DND-41 (cell line): Measurements from ENCODE around the gene PRMT5.

ENCODE experiments used
- ATAC-seq: fragments of 200-7000 bp; cut with Tn5 transposase; 3 replicates; pipeline ENCODE4 v1.9.1; 2021; ENCODE audit warnings: low read depth; ENCODE audit not compliant: insufficient read depth
- DNase-seq: peaks from one replicate; pipeline ENCODE4 v3.0.0-alpha.2; 2020
- H2AFZ ChIP-seq: 2 replicates; pipeline ENCODE4 v1.6.0; 2012; ENCODE audit warnings: low read depth, low read length
- H3K27ac ChIP-seq: 2 replicates; pipeline ENCODE4 v1.5.1; 2012; ENCODE audit warnings: low read length, inconsistent platforms
- H3K27me3 ChIP-seq: fragments of 200-600 bp; sonication (generic); 2 replicates; pipeline ENCODE4 v1.6.0; 2012; ENCODE audit warnings: low read length, mild to moderate bottlenecking, inconsistent platforms; ENCODE audit not compliant: insufficient read depth, poor library complexity
- H3K36me3 ChIP-seq: 2 replicates; pipeline ENCODE4 v1.5.1; 2012; ENCODE audit warnings: low read length, inconsistent platforms; ENCODE audit not compliant: insufficient read depth
- H3K4me1 ChIP-seq: 2 replicates; pipeline ENCODE4 v1.5.1; 2012; ENCODE audit warnings: mild to moderate bottlenecking, low read length; ENCODE audit not compliant: insufficient read depth
- H3K4me2 ChIP-seq: 2 replicates; pipeline ENCODE4 v1.6.0; 2012; ENCODE audit warnings: mild to moderate bottlenecking, moderate library complexity, low read length, inconsistent platforms; ENCODE audit not compliant: insufficient read depth
- H3K4me3 ChIP-seq, 2 experiments: fragments of 200-600 bp in 1 of 2; shearing (Covaris generic) in 1 of 2; 2 replicates each; pipeline ENCODE4 v1.5.1; 2012 to 2016; ENCODE audit warnings: inconsistent platforms in 2 of 2, low read length in 2 of 2, mild to moderate bottlenecking in 2 of 2, low read depth in 1 of 2, moderate library complexity in 1 of 2
- H3K79me2 ChIP-seq: 2 replicates; pipeline ENCODE4 v1.6.0; 2012; ENCODE audit warnings: low read length, inconsistent platforms; ENCODE audit not compliant: insufficient read depth
- H3K9ac ChIP-seq: 2 replicates; pipeline ENCODE4 v1.6.0; 2012; ENCODE audit warnings: low read depth, mild to moderate bottlenecking, inconsistent platforms, low read length, moderate library complexity
- H3K9me3 ChIP-seq: 2 replicates; pipeline ENCODE4 v1.5.1; 2012; ENCODE audit warnings: low read length, moderate library complexity, mild to moderate bottlenecking, inconsistent platforms; ENCODE audit not compliant: insufficient read depth, severe bottlenecking
- H4K20me1 ChIP-seq: 2 replicates; pipeline ENCODE4 v1.6.0; 2012; ENCODE audit warnings: low read length; ENCODE audit not compliant: insufficient read depth
- EZH2 ChIP-seq: IDR thresholded peaks from 3 replicates; pipeline ENCODE4 v1.6.1; 2012; ENCODE audit warnings: borderline replicate concordance, low read depth, mild to moderate bottlenecking, moderate library complexity, low read length, inconsistent platforms; ENCODE audit not compliant: severe bottlenecking
- TF ChIP-seq, protein P1 (sequence below): IDR thresholded peaks from 2 replicates; pipeline ENCODE4 v1.5.1; 2012; ENCODE audit warnings: borderline replicate concordance, low read length, moderate library complexity, mild to moderate bottlenecking; ENCODE audit not compliant: poor library complexity, severe bottlenecking; ENCODE audit errors: extremely low read depth

Gene PRMT5

GRCh38 chr14:22898302-22899090 lies 30.7 kb downstream of the PRMT5 start:
- no peaks in the 10 kb centered on the region for H3K4me1 ChIP-seq
- no peak overlapping the region for H3K9ac ChIP-seq
- TF ChIP-seq, protein P1, sequence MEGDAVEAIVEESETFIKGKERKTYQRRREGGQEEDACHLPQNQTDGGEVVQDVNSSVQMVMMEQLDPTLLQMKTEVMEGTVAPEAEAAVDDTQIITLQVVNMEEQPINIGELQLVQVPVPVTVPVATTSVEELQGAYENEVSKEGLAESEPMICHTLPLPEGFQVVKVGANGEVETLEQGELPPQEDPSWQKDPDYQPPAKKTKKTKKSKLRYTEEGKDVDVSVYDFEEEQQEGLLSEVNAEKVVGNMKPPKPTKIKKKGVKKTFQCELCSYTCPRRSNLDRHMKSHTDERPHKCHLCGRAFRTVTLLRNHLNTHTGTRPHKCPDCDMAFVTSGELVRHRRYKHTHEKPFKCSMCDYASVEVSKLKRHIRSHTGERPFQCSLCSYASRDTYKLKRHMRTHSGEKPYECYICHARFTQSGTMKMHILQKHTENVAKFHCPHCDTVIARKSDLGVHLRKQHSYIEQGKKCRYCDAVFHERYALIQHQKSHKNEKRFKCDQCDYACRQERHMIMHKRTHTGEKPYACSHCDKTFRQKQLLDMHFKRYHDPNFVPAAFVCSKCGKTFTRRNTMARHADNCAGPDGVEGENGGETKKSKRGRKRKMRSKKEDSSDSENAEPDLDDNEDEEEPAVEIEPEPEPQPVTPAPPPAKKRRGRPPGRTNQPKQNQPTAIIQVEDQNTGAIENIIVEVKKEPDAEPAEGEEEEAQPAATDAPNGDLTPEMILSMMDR = no peak
- no peak for TF ChIP-seq EZH2
- no peak overlapping the region for H3K4me3 ChIP-seq
- no peaks in the 10 kb centered on the region for H3K79me2 ChIP-seq
- H2AFZ ChIP-seq = no peak overlapping the region
- no peaks in the 10 kb centered on the region for H3K9me3 ChIP-seq
- DNase-seq = no peak
- no peak overlapping the region for H3K4me2 ChIP-seq
- ATAC-seq = no peak
- peaks cover 9% of the 10 kb centered on the region; the same call in 1 of the 2 replicates for H4K20me1 ChIP-seq
- no peaks in the 10 kb centered on the region for H3K27me3 ChIP-seq
- H3K36me3 ChIP-seq = peaks cover 46% of the 10 kb centered on the region
- no peak overlapping the region for H3K27ac ChIP-seq

DNA sequence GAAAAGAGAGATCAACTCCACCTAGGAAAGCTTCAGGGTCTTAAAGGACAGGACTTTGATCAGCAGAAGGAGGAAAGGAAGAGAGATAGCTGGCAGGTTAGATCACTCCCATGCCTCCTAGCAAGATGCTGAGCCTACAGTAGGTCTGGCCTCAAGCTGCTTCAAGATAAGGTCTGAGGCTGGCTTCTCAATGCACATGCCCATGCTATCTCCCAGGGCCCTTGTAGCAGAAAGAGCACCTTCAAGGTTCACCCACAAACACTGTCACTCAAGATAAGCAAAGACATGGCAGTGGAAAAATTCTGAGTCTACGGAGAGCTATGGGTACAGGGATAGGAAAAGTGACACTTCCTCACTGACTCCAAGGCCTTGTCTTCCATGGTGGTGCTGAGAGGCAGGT lies 31.8 kb downstream of the PRMT5 start:
- H3K27me3 ChIP-seq = no peaks in the 10 kb centered on the region
- H3K9ac ChIP-seq = no peak overlapping the region
- no peak overlapping the region for H2AFZ ChIP-seq
- ATAC-seq (no peak), DNase-seq (no peak)
- no peaks in the 10 kb centered on the region for H3K9me3 ChIP-seq
- H3K4me1 ChIP-seq = no peaks in the 10 kb centered on the region
- peaks cover 35% of the 10 kb centered on the region for H3K36me3 ChIP-seq
- TF ChIP-seq EZH2 = no peak
- TF ChIP-seq, protein P1 = no peak
- H3K4me2 ChIP-seq = no peak overlapping the region
- no peaks in the 10 kb centered on the region for H3K79me2 ChIP-seq
- no peak overlapping the region for H3K27ac ChIP-seq
- no peak overlapping the region for H3K4me3 ChIP-seq
- H4K20me1 ChIP-seq = peaks cover 9% of the 10 kb centered on the region; the same call in 1 of the 2 replicates

DNA sequence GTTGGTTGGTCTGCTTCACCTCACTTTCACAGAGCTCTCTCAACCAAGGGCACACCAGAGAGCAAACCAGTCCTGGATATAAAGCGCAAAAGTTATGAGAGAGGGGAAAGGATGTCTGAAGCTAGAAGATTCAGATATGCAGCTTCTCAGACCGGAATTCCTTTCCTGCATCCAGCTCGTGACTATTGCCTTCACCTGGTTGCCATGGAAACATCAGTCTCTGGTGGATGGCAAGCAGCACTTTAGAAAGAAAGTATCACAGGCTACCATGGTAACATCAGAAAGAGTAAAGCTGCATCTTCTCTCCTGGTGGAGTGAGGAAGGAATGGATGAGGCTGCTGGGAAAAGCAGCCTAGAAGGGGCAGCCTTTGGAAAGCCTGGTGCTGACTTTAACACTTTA lies 32.4 kb downstream of the PRMT5 start:
- Histone ChIP-seq H3K9me3 (no peaks in the 10 kb centered on the region), H3K4me2 (no peak overlapping the region), H3K9ac (no peak overlapping the region), H3K27ac (no peak overlapping the region), H4K20me1 (peaks cover 9% of the 10 kb centered on the region; the same call in 1 of the 2 replicates), H3K27me3 (no peaks in the 10 kb centered on the region), H3K36me3 (peaks cover 29% of the 10 kb centered on the region), H3K79me2 (no peaks in the 10 kb centered on the region), H3K4me3 (no peak overlapping the region), H3K4me1 (no peaks in the 10 kb centered on the region), H2AFZ (no peak overlapping the region)
- ATAC-seq (no peak), DNase-seq (no peak)
- TF ChIP-seq, protein P1 = no peak

GRCh38 chr14:22896356-22896755 lies 32.8 kb downstream of the PRMT5 start:
- H4K20me1 ChIP-seq = peaks cover 9% of the 10 kb centered on the region; the same call in 1 of the 2 replicates
- no peaks in the 10 kb centered on the region for H3K9me3 ChIP-seq
- H3K36me3 ChIP-seq = peaks cover 25% of the 10 kb centered on the region
- no peak overlapping the region for H2AFZ ChIP-seq
- TF ChIP-seq, protein P1 = no peak
- TF ChIP-seq EZH2 = no peak
- no peaks in the 10 kb centered on the region for H3K27me3 ChIP-seq
- H3K79me2 ChIP-seq = no peaks in the 10 kb centered on the region
- no peak overlapping the region for H3K27ac ChIP-seq
- no peaks in the 10 kb centered on the region for H3K4me1 ChIP-seq
- no peak overlapping the region for H3K9ac ChIP-seq
- no peak for ATAC-seq
- H3K4me2 ChIP-seq = no peak overlapping the region
- no peak overlapping the region for H3K4me3 ChIP-seq
- DNase-seq = no peak
